Activated T-cell treated with anti-CD3 and anti-CD28 coated beads, Interleukin-2, amount 50 U/mL, for 72 hours (primary cell): ENCODE results near the gene CIB4. TPM values are rescaled to one million over a fixed set of nuclear protein-coding genes. Genes with fewer than 3 reads are reported as not detected.
A peak's percentile ranks its signal among the peaks of the same experiment; 100 is the strongest.

Experiments used
- ATAC-seq, 2 donors: fragments of 150-1000 bp; cut with Tn5 transposase; replicated peaks in 1 of 2; 2 replicates each; pipeline ENCODE4 v1.10.0; 2021; ENCODE audit warnings: moderate library complexity in 2 of 2, mild to moderate bottlenecking in 1 of 2
- DNase-seq, 2 donors: peaks; one replicate each; pipeline ENCODE4 v3.0.0; 2021 to 2022; ENCODE audit warnings: mixed read lengths in 1 of 2
- H3K27ac Mint-ChIP-seq: one replicate; pipeline ENCODE4 v1.8.0; 2022; ENCODE audit warnings: mild to moderate bottlenecking, moderate library complexity, mixed read lengths
- H3K27me3 Mint-ChIP-seq: one replicate; pipeline ENCODE4 v1.8.0; 2022; ENCODE audit warnings: low read depth, mixed read lengths
- H3K36me3 Mint-ChIP-seq, 2 donors: one replicate each; pipeline ENCODE4 v1.8.0; 2022; ENCODE audit warnings: mixed read lengths in 2 of 2, mild to moderate bottlenecking in 1 of 2; ENCODE audit not compliant: insufficient read depth in 2 of 2
- H3K4me1 Mint-ChIP-seq: one replicate; pipeline ENCODE4 v1.8.0; 2022; ENCODE audit warnings: low read depth, mixed read lengths
- H3K4me3 Mint-ChIP-seq, 2 donors: one replicate each; pipeline ENCODE4 v1.8.0; 2022; ENCODE audit warnings: mild to moderate bottlenecking in 2 of 2, mixed read lengths in 2 of 2, moderate library complexity in 2 of 2
- H3K9me3 Mint-ChIP-seq, 2 donors: one replicate each; pipeline ENCODE4 v1.8.0; 2022; ENCODE audit warnings: mixed read lengths in 2 of 2
- total RNA-seq, 2 donors: library from RNA; stranded (reverse); gene quantifications; one replicate each; pipeline ENCODE4 v1.2.3, GENCODE V29; 2022

The CIB4 gene
- total RNA-seq, 2 donors from 2014 or later, result not detected

DNA sequence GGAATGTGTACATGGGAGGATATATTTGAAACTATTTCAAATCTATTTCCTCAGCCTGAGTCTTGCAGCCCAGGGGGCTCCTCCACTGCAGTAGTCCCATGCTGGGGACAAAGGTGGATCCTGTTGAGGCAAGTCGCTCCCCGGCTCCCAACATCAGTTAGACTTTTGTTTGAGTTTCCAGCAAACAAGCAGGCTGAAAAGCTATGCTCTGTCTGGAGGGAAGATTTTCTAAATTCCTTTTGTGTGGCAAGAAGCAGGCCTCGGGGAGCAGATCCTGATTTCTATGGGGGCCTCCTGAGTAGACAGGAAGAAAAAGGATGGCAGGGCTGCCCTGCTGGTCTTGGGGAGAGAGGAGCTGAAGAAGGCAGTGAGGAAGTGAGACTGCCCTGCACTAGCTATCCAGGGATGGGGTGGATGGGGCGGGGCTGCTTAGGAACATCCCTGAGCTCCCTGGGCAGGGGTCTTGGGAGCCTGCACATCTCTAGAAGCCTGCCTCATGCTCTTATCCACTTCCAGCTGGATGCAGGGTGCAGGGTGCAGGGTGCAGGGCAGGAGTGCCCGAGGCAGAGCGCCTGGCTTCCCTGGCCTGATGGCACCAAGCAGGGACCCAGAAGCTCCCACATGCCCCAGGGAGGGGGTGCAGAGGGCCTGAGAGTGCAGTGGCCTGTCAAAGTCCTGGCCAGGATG is 6.0 kb upstream of the CIB4 start:
- H3K4me3 Mint-ChIP-seq, result no peak overlapping the region
- H3K27ac Mint-ChIP-seq, result no peak overlapping the region
- H3K27me3 Mint-ChIP-seq, result peaks cover 49% of the 10 kb centered on the region
- no peaks in the 10 kb centered on the region for H3K9me3 Mint-ChIP-seq
- DNase-seq (no peak), ATAC-seq (no peak)
- H3K4me1 Mint-ChIP-seq, result no peaks in the 10 kb centered on the region
- no peaks in the 10 kb centered on the region for H3K36me3 Mint-ChIP-seq

- no peak overlapping the region for H3K27ac Mint-ChIP-seq
- no peaks in the 10 kb centered on the region for H3K9me3 Mint-ChIP-seq
- no peak for DNase-seq
- ATAC-seq, result no peak
- H3K27me3 Mint-ChIP-seq, result peaks cover 56% of the 10 kb centered on the region
- H3K4me3 Mint-ChIP-seq, result no peak overlapping the region
- H3K36me3 Mint-ChIP-seq, result no peaks in the 10 kb centered on the region
- H3K4me1 Mint-ChIP-seq, result no peaks in the 10 kb centered on the region
Observed at GRCh38 chr2:26645762-26646161, 4.6 kb upstream of the CIB4 start.

DNA sequence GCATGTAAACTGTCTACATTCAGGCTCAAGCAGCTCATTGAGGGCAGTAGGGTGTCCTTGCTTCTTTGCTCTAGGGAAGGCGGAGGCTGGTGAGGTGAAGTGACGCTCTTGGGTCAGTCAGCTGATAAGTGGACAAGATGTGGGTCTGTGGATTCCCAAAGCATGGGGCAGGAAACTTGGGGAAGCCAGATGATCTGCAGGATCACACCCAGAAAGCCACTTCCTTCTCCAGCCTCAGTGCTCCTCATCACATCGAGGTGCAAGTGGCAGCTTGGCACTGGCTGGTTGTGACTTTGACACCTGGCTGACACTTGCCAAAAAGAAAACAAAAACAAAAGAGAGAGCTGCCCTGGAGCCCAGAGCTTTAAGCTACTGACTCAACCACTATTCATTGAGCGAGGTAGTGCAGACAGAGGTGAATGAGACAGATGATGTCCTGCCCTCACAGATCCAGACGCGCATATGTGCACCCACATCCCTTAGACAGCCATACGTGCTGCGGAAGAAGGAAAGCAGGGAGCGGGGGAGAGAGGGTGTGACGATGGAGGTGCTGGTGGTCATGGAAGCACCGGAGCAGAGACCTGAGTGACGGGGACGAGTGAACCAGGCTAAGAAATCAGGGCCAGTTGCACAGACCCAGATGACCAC is 3.1 kb upstream of the CIB4 start:
- no peak for ATAC-seq
- H3K4me3 Mint-ChIP-seq, result no peak overlapping the region
- DNase-seq, result no peak
- H3K27ac Mint-ChIP-seq, result no peak overlapping the region
- peaks cover 53% of the 10 kb centered on the region for H3K27me3 Mint-ChIP-seq
- H3K36me3 Mint-ChIP-seq, result no peaks in the 10 kb centered on the region
- H3K9me3 Mint-ChIP-seq, result no peaks in the 10 kb centered on the region
- no peaks in the 10 kb centered on the region for H3K4me1 Mint-ChIP-seq

DNA sequence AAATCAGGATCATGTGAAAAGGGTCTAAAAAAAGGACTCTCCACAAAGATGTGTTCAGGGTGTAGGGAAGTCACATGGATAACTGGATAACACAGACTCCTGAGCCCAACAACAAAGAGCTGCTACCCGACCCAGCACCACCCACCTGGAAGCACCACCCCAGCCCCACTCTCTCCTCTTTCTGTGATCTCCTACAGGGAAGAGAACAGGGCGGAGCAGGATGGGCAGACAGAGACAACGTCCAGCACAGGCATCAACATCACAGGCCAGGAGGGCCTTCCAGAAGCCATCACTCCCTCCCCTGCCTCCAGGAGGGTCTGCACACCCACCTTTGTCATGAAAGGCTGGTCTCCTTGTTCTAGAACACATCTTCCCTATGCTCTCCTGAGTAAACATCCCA is 1.3 kb upstream of the CIB4 start:
- no peak for ATAC-seq
- no peaks in the 10 kb centered on the region for H3K36me3 Mint-ChIP-seq
- H3K4me3 Mint-ChIP-seq, result no peak overlapping the region
- H3K27me3 Mint-ChIP-seq, result peaks cover 53% of the 10 kb centered on the region
- DNase-seq, result no peak
- no peak overlapping the region for H3K27ac Mint-ChIP-seq
- no peaks in the 10 kb centered on the region for H3K4me1 Mint-ChIP-seq
- no peaks in the 10 kb centered on the region for H3K9me3 Mint-ChIP-seq

DNA sequence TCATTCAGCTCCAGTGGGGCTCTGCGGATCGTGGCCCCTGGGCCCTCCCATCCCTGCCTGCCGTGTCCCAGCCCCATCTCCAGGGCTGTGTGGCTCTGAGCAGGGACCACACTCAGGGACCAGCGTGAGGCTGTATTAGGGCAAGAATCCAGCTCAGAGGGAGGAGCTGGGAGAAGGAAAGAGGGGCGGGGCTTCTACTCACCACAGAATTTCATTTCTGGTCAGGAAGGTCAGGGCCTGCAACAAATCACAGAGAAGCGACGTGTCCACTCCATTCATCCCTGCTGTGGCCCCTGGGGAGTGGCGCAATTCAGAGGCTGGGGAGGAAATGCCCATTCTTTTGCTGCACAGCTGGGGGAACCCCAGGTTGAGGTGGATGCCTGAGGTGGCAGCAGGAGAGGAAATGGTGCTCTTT is 828 bp downstream of the CIB4 start:
- H3K36me3 Mint-ChIP-seq, result no peaks in the 10 kb centered on the region
- H3K4me3 Mint-ChIP-seq, result no peak overlapping the region
- no peaks in the 10 kb centered on the region for H3K4me1 Mint-ChIP-seq
- no peaks in the 10 kb centered on the region for H3K9me3 Mint-ChIP-seq
- DNase-seq (no peak), ATAC-seq (peak in 1 of 2 donors; percentile 23)
- peaks cover 36% of the 10 kb centered on the region for H3K27me3 Mint-ChIP-seq
- no peak overlapping the region for H3K27ac Mint-ChIP-seq

DNA sequence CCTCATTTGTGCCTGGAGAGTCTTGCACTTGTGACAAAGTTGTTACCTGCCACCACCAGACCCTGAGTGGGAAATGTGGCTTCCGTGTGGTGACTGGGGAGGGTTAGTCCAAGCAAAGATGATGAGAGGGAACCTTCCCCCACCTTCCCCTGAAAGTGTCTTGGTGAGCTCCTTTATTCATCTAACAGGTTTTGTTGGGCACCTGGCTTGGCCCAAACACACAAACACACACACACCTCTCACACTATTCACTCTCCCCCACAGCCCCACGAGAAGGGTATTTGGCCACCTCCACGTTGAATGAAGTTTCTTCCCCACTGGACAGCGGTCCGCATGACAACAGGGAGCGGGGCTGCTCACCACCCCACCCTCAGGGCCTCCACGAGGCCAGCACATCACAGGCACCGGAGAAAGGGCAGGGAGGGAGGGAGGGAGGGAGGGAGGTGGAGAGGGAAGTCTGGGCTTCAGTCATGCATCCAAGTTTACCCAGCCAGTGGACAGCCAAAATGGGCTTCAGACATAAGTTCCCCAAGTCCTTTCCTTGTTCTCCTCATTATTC is 1.4 kb downstream of the CIB4 start:
- H3K4me1 Mint-ChIP-seq, result no peaks in the 10 kb centered on the region
- no peaks in the 10 kb centered on the region for H3K36me3 Mint-ChIP-seq
- no peak overlapping the region for H3K27ac Mint-ChIP-seq
- H3K4me3 Mint-ChIP-seq, result no peak overlapping the region
- H3K27me3 Mint-ChIP-seq, result peaks cover 31% of the 10 kb centered on the region
- no peak for ATAC-seq
- no peaks in the 10 kb centered on the region for H3K9me3 Mint-ChIP-seq
- DNase-seq, result no peak

- ATAC-seq, result no peak
- DNase-seq, result no peak
- Mint-ChIP-seq H3K36me3 (no peaks in the 10 kb centered on the region), H3K4me3 (no peak overlapping the region), H3K27ac (no peak overlapping the region), H3K27me3 (peaks cover 20% of the 10 kb centered on the region), H3K9me3 (no peaks in the 10 kb centered on the region), H3K4me1 (no peaks in the 10 kb centered on the region)
Observed at GRCh38 chr2:26637811-26638310, 3.3 kb downstream of the CIB4 start.

- Mint-ChIP-seq H3K27ac (no peak overlapping the region), H3K4me3 (no peak overlapping the region)
Observed at GRCh38 chr2:26636935-26637334, 4.2 kb downstream of the CIB4 start.

GRCh38 chr2:26635401-26635800 is 5.8 kb downstream of the CIB4 start:
- no peak overlapping the region for H3K27ac Mint-ChIP-seq
- H3K9me3 Mint-ChIP-seq, result no peaks in the 10 kb centered on the region
- H3K4me1 Mint-ChIP-seq, result no peaks in the 10 kb centered on the region
- H3K27me3 Mint-ChIP-seq, result peaks cover 8% of the 10 kb centered on the region
- H3K36me3 Mint-ChIP-seq, result no peaks in the 10 kb centered on the region
- no peak for DNase-seq
- no peak overlapping the region for H3K4me3 Mint-ChIP-seq
- ATAC-seq, result no peak

More at GRCh38 chr2:26636935-26637334, 4.2 kb downstream of the CIB4 start:
- DNase-seq, result no peak
- H3K4me1 Mint-ChIP-seq, result no peaks in the 10 kb centered on the region
- no peaks in the 10 kb centered on the region for H3K36me3 Mint-ChIP-seq
- peaks cover 17% of the 10 kb centered on the region for H3K27me3 Mint-ChIP-seq
- no peak for ATAC-seq
- no peaks in the 10 kb centered on the region for H3K9me3 Mint-ChIP-seq

GRCh38 chr2:26634636-26635230 is 6.4 kb downstream of the CIB4 start:
- H3K4me3 Mint-ChIP-seq, result no peak overlapping the region
- no peaks in the 10 kb centered on the region for H3K36me3 Mint-ChIP-seq
- H3K4me1 Mint-ChIP-seq, result no peaks in the 10 kb centered on the region
- no peak for DNase-seq
- ATAC-seq, result no peak
- H3K27me3 Mint-ChIP-seq, result peaks cover 5% of the 10 kb centered on the region
- H3K9me3 Mint-ChIP-seq, result no peaks in the 10 kb centered on the region
- H3K27ac Mint-ChIP-seq, result no peak overlapping the region

DNA sequence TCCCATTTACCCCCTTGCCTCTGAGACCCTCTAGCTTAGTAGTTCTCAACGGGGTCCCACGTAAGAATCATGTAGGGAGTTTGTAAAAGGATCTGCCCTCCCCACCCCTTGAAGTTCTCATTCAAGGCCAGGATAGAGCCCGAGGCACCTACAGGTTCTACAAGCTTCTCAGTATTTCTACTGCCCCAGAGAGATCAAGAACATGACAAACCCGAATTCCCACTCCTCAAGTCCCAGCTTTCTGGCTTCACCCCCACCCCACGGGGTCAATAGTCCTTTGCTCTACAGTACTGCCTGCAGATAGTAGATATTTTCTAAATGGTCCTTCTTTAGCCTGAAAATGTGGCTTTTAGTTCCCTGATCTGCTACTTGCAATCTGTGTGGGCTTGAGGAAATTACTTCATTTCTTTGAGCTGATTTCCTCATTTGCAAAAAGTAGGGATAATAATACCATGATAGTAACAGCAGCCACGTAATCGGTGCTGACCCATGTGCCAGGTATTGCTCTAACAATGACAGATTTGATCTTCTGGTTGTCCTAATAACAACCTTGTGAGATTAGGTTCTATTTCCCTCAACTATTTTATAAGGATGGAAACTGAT is 7.1 kb downstream of the CIB4 start:
- no peak for DNase-seq
- no peak overlapping the region for H3K27ac Mint-ChIP-seq
- peaks cover 5% of the 10 kb centered on the region for H3K27me3 Mint-ChIP-seq
- H3K4me1 Mint-ChIP-seq, result no peaks in the 10 kb centered on the region
- no peak for ATAC-seq
- H3K9me3 Mint-ChIP-seq, result no peaks in the 10 kb centered on the region
- H3K36me3 Mint-ChIP-seq, result no peaks in the 10 kb centered on the region
- H3K4me3 Mint-ChIP-seq, result no peak overlapping the region

DNA sequence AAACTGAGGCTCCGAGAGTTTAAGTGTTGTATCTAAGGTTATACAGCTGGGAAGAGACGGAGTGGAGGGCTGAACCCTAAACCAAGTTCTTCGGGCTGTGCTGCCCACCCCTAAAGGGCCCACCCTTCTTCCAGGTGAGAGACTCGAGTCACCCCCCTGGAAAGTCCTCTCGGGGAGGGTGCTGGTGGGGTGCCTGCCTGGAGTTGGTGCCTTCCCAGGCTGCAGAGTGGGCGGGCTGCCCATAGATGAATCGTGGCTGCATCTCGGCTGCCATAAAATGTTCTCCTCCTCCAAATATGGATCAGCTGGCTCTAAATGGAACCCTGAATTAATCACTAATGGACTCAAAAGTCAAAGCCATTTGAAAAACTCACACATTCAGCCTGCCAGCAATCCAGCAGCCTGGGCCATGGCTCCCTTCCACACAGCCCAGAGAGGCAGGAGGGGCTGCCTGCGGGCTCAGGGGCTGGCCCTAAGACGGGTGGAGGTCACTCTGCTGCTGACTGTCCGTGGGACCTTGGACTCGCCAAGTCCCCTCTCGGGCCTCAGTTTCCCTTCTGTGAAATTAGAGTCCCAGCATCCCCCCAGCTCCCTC is 7.7 kb downstream of the CIB4 start:
- H3K9me3 Mint-ChIP-seq, result no peaks in the 10 kb centered on the region
- ATAC-seq (no peak), DNase-seq (no peak)
- no peaks in the 10 kb centered on the region for H3K4me1 Mint-ChIP-seq
- H3K27ac Mint-ChIP-seq, result no peak overlapping the region
- H3K27me3 Mint-ChIP-seq, result peaks cover 5% of the 10 kb centered on the region
- H3K4me3 Mint-ChIP-seq, result no peak overlapping the region
- H3K36me3 Mint-ChIP-seq, result no peaks in the 10 kb centered on the region
